Neuronal stem cell (in vitro differentiated cells): ENCODE data around the gene LIN7A.
A peak's percentile ranks its signal among the peaks of the same experiment; 100 is the strongest.

Experiments
- DNase-seq: peaks from one replicate; pipeline ENCODE4 v3.0.0-alpha.2; 2013; ENCODE audit warnings: low spot score
- H2AFZ ChIP-seq: one replicate; pipeline ENCODE4 v1.6.1; 2013; ENCODE audit warnings: mild to moderate bottlenecking, low read length, inconsistent platforms
- H2AK5ac ChIP-seq: 2 replicates; pipeline ENCODE4 v1.6.1; 2013; ENCODE audit warnings: low read depth, mild to moderate bottlenecking, inconsistent platforms, low read length, moderate library complexity, mixed read lengths
- H2BK120ac ChIP-seq: 2 replicates; pipeline ENCODE4 v1.6.1; 2013; ENCODE audit warnings: low read depth, mild to moderate bottlenecking, inconsistent platforms, low read length, moderate library complexity, mixed read lengths
- H2BK12ac ChIP-seq: one replicate; pipeline ENCODE4 v1.6.1; 2013; ENCODE audit warnings: low read length, inconsistent platforms
- H2BK15ac ChIP-seq: 2 replicates; pipeline ENCODE4 v1.6.1; 2013; ENCODE audit warnings: mild to moderate bottlenecking, low read length, inconsistent platforms, mixed read lengths
- H2BK5ac ChIP-seq: one replicate; pipeline ENCODE4 v1.6.1; 2013; ENCODE audit warnings: inconsistent platforms, mild to moderate bottlenecking, low read length, moderate library complexity
- H3K14ac ChIP-seq: one replicate; pipeline ENCODE4 v1.6.1; 2013; ENCODE audit warnings: low read length, inconsistent platforms
- H3K18ac ChIP-seq: 2 replicates; pipeline ENCODE4 v1.6.1; 2013; ENCODE audit warnings: low read length, inconsistent platforms
- H3K23ac ChIP-seq: 2 replicates; pipeline ENCODE4 v1.6.1; 2013; ENCODE audit warnings: low read depth, mild to moderate bottlenecking, mixed read lengths, low read length, inconsistent platforms; ENCODE audit not compliant: poor library complexity
- H3K27ac ChIP-seq: replicated peaks from 3 replicates; pipeline ENCODE4 v1.5.1; 2013; ENCODE audit warnings: low read length, inconsistent platforms
- H3K27me3 ChIP-seq, 3 experiments: 2 replicates each; pipeline ENCODE4 v1.6.1; 2013; ENCODE audit warnings: low read length in 3 of 3, mild to moderate bottlenecking in 2 of 3, inconsistent platforms in 1 of 3, low read depth in 1 of 3, mixed read lengths in 1 of 3, moderate library complexity in 1 of 3; ENCODE audit not compliant: control insufficient read depth in 3 of 3, insufficient read depth in 3 of 3
- H3K36me3 ChIP-seq, 2 donors: replicated peaks in 1 of 2; 2 replicates each; pipeline ENCODE4 v1.6.1; 2013; ENCODE audit warnings: low read length in 2 of 2; ENCODE audit not compliant: control insufficient read depth in 2 of 2, insufficient read depth in 2 of 2
- H3K4ac ChIP-seq: 2 replicates; pipeline ENCODE4 v1.6.1; 2013; ENCODE audit warnings: inconsistent platforms, mild to moderate bottlenecking, low read length, moderate library complexity
- H3K4me1 ChIP-seq, 2 donors: 1 replicate in 1 of 2; 2 replicates in 1 of 2; pipeline ENCODE4 v1.6.1; 2013; ENCODE audit warnings: low read length in 2 of 2, low read depth in 1 of 2; ENCODE audit not compliant: control insufficient read depth in 2 of 2, insufficient read depth in 1 of 2
- H3K4me2 ChIP-seq: one replicate; pipeline ENCODE4 v1.6.1; 2013; ENCODE audit warnings: mild to moderate bottlenecking, low read length, inconsistent platforms; ENCODE audit not compliant: insufficient read depth, poor library complexity, severe bottlenecking
- H3K4me3 ChIP-seq, 2 donors: 2 replicates each; pipeline ENCODE4 v1.5.1; 2013; ENCODE audit warnings: low read length in 2 of 2, mild to moderate bottlenecking in 2 of 2, inconsistent platforms in 1 of 2, moderate library complexity in 1 of 2
- H3K79me1 ChIP-seq: one replicate; pipeline ENCODE4 v1.6.1; 2013; ENCODE audit warnings: low read depth, mild to moderate bottlenecking, inconsistent platforms, low read length, moderate library complexity
- H3K9ac ChIP-seq: one replicate; pipeline ENCODE4 v1.6.1; 2013; ENCODE audit warnings: mild to moderate bottlenecking, low read depth, low read length, inconsistent platforms; ENCODE audit not compliant: poor library complexity
- H3K9me3 ChIP-seq, 2 donors: replicated peaks in 1 of 2; 2 replicates each; pipeline versions ENCODE3 to v1.6.1; 2013; ENCODE audit warnings: low read length in 2 of 2, mild to moderate bottlenecking in 2 of 2, inconsistent platforms in 1 of 2, low read depth in 1 of 2, mixed read lengths in 1 of 2, moderate library complexity in 1 of 2; ENCODE audit not compliant: control insufficient read depth in 2 of 2, insufficient read depth in 1 of 2
- H4K8ac ChIP-seq: one replicate; pipeline ENCODE4 v1.6.1; 2013; ENCODE audit warnings: low read depth, mild to moderate bottlenecking, inconsistent platforms, low read length, moderate library complexity
- H4K91ac ChIP-seq: one replicate; pipeline ENCODE4 v1.6.1; 2013; ENCODE audit warnings: low read length, low read depth, mild to moderate bottlenecking, inconsistent platforms; ENCODE audit not compliant: poor library complexity
- WGBS, 2 donors: extraction: QIAGEN DNeasy Blood & Tissue Kit; methylation state at CpG; one replicate each; pipeline ENCODE4 v1.1.7; 2013; ENCODE audit warnings: missing lambda C conversion rate in 2 of 2, mixed read lengths in 1 of 2; ENCODE audit not compliant: insufficient read length in 2 of 2, insufficient replicate concordance in 1 of 2; ENCODE audit errors: extremely low coverage in 2 of 2; 5-methylcytosine and 5-hydroxymethylcytosine counted together

The LIN7A gene

GRCh38 chr12:80776706-80777105 lies 161.0 kb downstream of the LIN7A start:
- H3K23ac ChIP-seq, result no peak overlapping the region
- WGBS, 2 donors, result no CpG with 5 or more reads among the region's 2 CpGs
- H4K8ac ChIP-seq, result no peak overlapping the region
- H4K91ac ChIP-seq, result no peak overlapping the region
- no peaks in the 10 kb centered on the region for H3K9me3 ChIP-seq
- no peak overlapping the region for H3K18ac ChIP-seq
- H2AK5ac ChIP-seq, result no peak overlapping the region
- no peak overlapping the region for H2BK120ac ChIP-seq
- no peak for DNase-seq
- no peak overlapping the region for H3K4me2 ChIP-seq
- H3K36me3 ChIP-seq, result no peaks in the 10 kb centered on the region
- H3K4ac ChIP-seq, result no peak overlapping the region
- no peaks in the 10 kb centered on the region for H3K27me3 ChIP-seq
- H3K14ac ChIP-seq, result no peak overlapping the region
- no peak overlapping the region for H2BK12ac ChIP-seq
- H3K79me1 ChIP-seq, result no peaks in the 10 kb centered on the region
- H2BK5ac ChIP-seq, result no peak overlapping the region
- peaks cover 0 to 2% of the 10 kb centered on the region in 2 donors for H3K4me1 ChIP-seq
- no peak overlapping the region for H3K4me3 ChIP-seq
- no peak overlapping the region for H3K27ac ChIP-seq
- H2BK15ac ChIP-seq, result no peak overlapping the region
- H2AFZ ChIP-seq, result no peak overlapping the region
- no peak overlapping the region for H3K9ac ChIP-seq

DNA sequence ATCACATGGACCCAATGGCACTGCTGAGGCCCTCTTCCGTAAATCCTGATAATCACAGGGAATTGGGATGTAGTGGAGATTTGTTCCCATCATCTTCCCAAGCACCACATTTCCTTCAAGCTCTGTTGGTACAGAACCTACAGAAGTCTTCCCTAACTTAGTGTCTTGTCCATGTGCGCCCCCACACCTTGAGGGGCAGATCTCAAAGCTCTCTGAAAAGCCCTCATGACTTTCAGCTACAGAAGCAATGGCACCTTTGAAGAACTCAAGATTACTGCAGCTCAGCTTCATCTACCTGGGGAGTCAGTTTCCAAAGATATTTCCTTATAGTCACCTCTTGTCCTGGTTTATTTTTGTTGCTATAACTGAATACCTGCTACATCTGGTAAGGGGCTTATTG lies 166.8 kb downstream of the LIN7A start:
- no peaks in the 10 kb centered on the region for H3K36me3 ChIP-seq
- DNase-seq, result no peak
- H2BK12ac ChIP-seq, result no peak overlapping the region
- H3K18ac ChIP-seq, result no peak overlapping the region
- H2AK5ac ChIP-seq, result no peak overlapping the region
- no peak overlapping the region for H2BK15ac ChIP-seq
- H3K9me3 ChIP-seq, result no peaks in the 10 kb centered on the region
- H2BK120ac ChIP-seq, result no peak overlapping the region
- no peak overlapping the region for H3K9ac ChIP-seq
- H4K8ac ChIP-seq, result no peak overlapping the region
- H4K91ac ChIP-seq, result no peak overlapping the region
- H2BK5ac ChIP-seq, result no peak overlapping the region
- WGBS, 2 donors, result no CpG with 5 or more reads among the region's 2 CpGs
- H3K4me1 ChIP-seq, result peaks cover 2 to 5% of the 10 kb centered on the region in 2 donors
- H3K4me3 ChIP-seq, result no peak overlapping the region
- peaks cover 1% of the 10 kb centered on the region for H3K79me1 ChIP-seq
- no peak overlapping the region for H3K4ac ChIP-seq
- no peaks in the 10 kb centered on the region for H3K27me3 ChIP-seq
- H3K23ac ChIP-seq, result no peak overlapping the region
- H3K27ac ChIP-seq, result no peak overlapping the region
- H3K4me2 ChIP-seq, result no peak overlapping the region
- H2AFZ ChIP-seq, result no peak overlapping the region
- H3K14ac ChIP-seq, result no peak overlapping the region

GRCh38 chr12:80769553-80770140 lies 168.1 kb downstream of the LIN7A start:
- Histone ChIP-seq H2BK12ac (no peak overlapping the region), H2BK15ac (no peak overlapping the region), H3K4me1 (peaks cover 2 to 5% of the 10 kb centered on the region in 2 donors), H3K9ac (peak overlapping the region; percentile 44), H3K79me1 (peaks cover 1% of the 10 kb centered on the region), H4K91ac (no peak overlapping the region), H2AFZ (peak overlapping the region; percentile 36), H3K23ac (no peak overlapping the region), H3K4me3 (no peak overlapping the region), H3K9me3 (no peaks in the 10 kb centered on the region), H3K4me2 (no peak overlapping the region), H3K14ac (no peak overlapping the region), H3K36me3 (no peaks in the 10 kb centered on the region), H3K18ac (no peak overlapping the region), H3K4ac (no peak overlapping the region), H2BK120ac (no peak overlapping the region), H3K27ac (no peak overlapping the region), H4K8ac (no peak overlapping the region), H2AK5ac (no peak overlapping the region), H2BK5ac (no peak overlapping the region), H3K27me3 (no peaks in the 10 kb centered on the region)
- no CpG with 5 or more reads among the region's 1 CpG for WGBS, 2 donors
- no peak for DNase-seq

GRCh38 chr12:80766897-80767296 lies 170.8 kb downstream of the LIN7A start:
- no peak overlapping the region for H3K18ac ChIP-seq
- H4K91ac ChIP-seq, result no peak overlapping the region
- no peak overlapping the region for H3K23ac ChIP-seq
- no CpG with 5 or more reads among the region's 2 CpGs for WGBS, 2 donors
- no peaks in the 10 kb centered on the region for H3K36me3 ChIP-seq
- no peak overlapping the region for H3K14ac ChIP-seq
- no peak overlapping the region for H4K8ac ChIP-seq
- H3K27ac ChIP-seq, result no peak overlapping the region
- no peak overlapping the region for H3K4ac ChIP-seq
- peaks cover 1% of the 10 kb centered on the region for H3K79me1 ChIP-seq
- no peaks in the 10 kb centered on the region for H3K27me3 ChIP-seq
- no peak overlapping the region for H3K4me2 ChIP-seq
- no peak overlapping the region for H2AK5ac ChIP-seq
- no peak overlapping the region for H2BK15ac ChIP-seq
- H2BK120ac ChIP-seq, result no peak overlapping the region
- H3K4me1 ChIP-seq, result peaks cover 2 to 7% of the 10 kb centered on the region in 2 donors
- H3K4me3 ChIP-seq, result no peak overlapping the region
- no peak overlapping the region for H2AFZ ChIP-seq
- H3K9me3 ChIP-seq, result no peaks in the 10 kb centered on the region
- no peak for DNase-seq
- no peak overlapping the region for H2BK12ac ChIP-seq
- H3K9ac ChIP-seq, result no peak overlapping the region
- no peak overlapping the region for H2BK5ac ChIP-seq
